SHP77 treated with DMSO at 0.1 percent for 48 hours (cell line): Measurements from ENCODE around the gene STRN4.
"Not testable (repeated sequence)": the region's sequence is repeated elsewhere in the genome, so short reads cannot be mapped to it uniquely, and the experiment has no call there.

Source experiments
- DNase-seq: peaks from one replicate; lab custom pipeline; 2025; lab: John Stamatoyannopoulos, UW

STRN4 gene

GRCh38 chr19:46712768-46713338 is 33.4 kb downstream of the STRN4 start:
- DNase-seq: not testable (repeated sequence)

- no peak for DNase-seq
These were observed 35.6 kb downstream of the STRN4 start for GRCh38 chr19:46710687-46711086.

GRCh38 chr19:46704379-46705076 is 41.7 kb downstream of the STRN4 start:
- no peak for DNase-seq

- DNase-seq: no peak
These were observed 45.5 kb downstream of the STRN4 start for GRCh38 chr19:46700704-46701103.

- no peak for DNase-seq
These were observed 47.6 kb downstream of the STRN4 start for GRCh38 chr19:46698395-46699321.

- DNase-seq: no peak
These were observed 48.9 kb downstream of the STRN4 start for GRCh38 chr19:46697204-46697960.

- no peak for DNase-seq
These were observed 49.4 kb downstream of the STRN4 start for GRCh38 chr19:46696866-46697203.

GRCh38 chr19:46696052-46696451 is 50.2 kb downstream of the STRN4 start:
- DNase-seq: no peak

GRCh38 chr19:46693760-46694159 is 52.5 kb downstream of the STRN4 start:
- DNase-seq: no peak

GRCh38 chr19:46692918-46693722 is 53.1 kb downstream of the STRN4 start:
- DNase-seq: no peak

GRCh38 chr19:46691948-46692347 is 54.3 kb downstream of the STRN4 start:
- DNase-seq: no peak

GRCh38 chr19:46691104-46691503 is 55.1 kb downstream of the STRN4 start:
- DNase-seq: no peak

- DNase-seq: no peak
These were observed 56.9 kb downstream of the STRN4 start for GRCh38 chr19:46689358-46689757.

- DNase-seq: no peak
These were observed 58.7 kb downstream of the STRN4 start for GRCh38 chr19:46687438-46688145.

- no peak for DNase-seq
These were observed 61.1 kb downstream of the STRN4 start for GRCh38 chr19:46685189-46685588.

- DNase-seq: no peak
These were observed 68.0 kb downstream of the STRN4 start for GRCh38 chr19:46678110-46678732.

GRCh38 chr19:46674416-46675178 is 71.7 kb downstream of the STRN4 start:
- DNase-seq: no peak

- no peak for DNase-seq
These were observed 75.4 kb downstream of the STRN4 start for GRCh38 chr19:46670813-46671212.
